HG02938 (cell line): Measurements from ENCODE around the gene ASGR1.

Experiments
- ATAC-seq: cut with Tn5 transposase; IDR thresholded peaks from one replicate; pipeline ENCODE4 v1.9.1; 2021; ENCODE audit warnings: mild to moderate bottlenecking, moderate library complexity; ENCODE audit not compliant: unreplicated experiment

ASGR1 gene

GRCh38 chr17:7216242-7217112 is 37.3 kb upstream of the ASGR1 start:
- ATAC-seq, result no peak

GRCh38 chr17:7215652-7216180 is 36.5 kb upstream of the ASGR1 start:
- no peak for ATAC-seq

- ATAC-seq, result no peak
Measured at GRCh38 chr17:7215136-7215638, 36.0 kb upstream of the ASGR1 start.

- ATAC-seq, result peak; percentile 70
Measured at GRCh38 chr17:7214300-7215135, 35.3 kb upstream of the ASGR1 start.

- ATAC-seq, result no peak
Measured at GRCh38 chr17:7213895-7214299, 34.7 kb upstream of the ASGR1 start.

- ATAC-seq, result no peak
Measured at GRCh38 chr17:7211491-7212273, 32.5 kb upstream of the ASGR1 start.

- no peak for ATAC-seq
Measured at GRCh38 chr17:7208754-7209460, 29.7 kb upstream of the ASGR1 start.

GRCh38 chr17:7208027-7208571 is 28.9 kb upstream of the ASGR1 start:
- ATAC-seq, result no peak

- no peak for ATAC-seq
Measured at GRCh38 chr17:7207120-7208001, 28.2 kb upstream of the ASGR1 start.

- no peak for ATAC-seq
Measured at GRCh38 chr17:7205561-7205960, 26.4 kb upstream of the ASGR1 start.

- peak; percentile 73 for ATAC-seq
Measured at GRCh38 chr17:7204828-7205461, 25.8 kb upstream of the ASGR1 start.

- ATAC-seq, result no peak
Measured at GRCh38 chr17:7204336-7204735, 25.2 kb upstream of the ASGR1 start.

- ATAC-seq, result no peak
Measured at GRCh38 chr17:7203391-7203790, 24.2 kb upstream of the ASGR1 start.

GRCh38 chr17:7196651-7197401 is 17.7 kb upstream of the ASGR1 start:
- ATAC-seq, result no peak

- ATAC-seq, result no peak
Measured at GRCh38 chr17:7195971-7196370, 16.8 kb upstream of the ASGR1 start.

GRCh38 chr17:7192271-7192937 is 13.2 kb upstream of the ASGR1 start:
- no peak for ATAC-seq
